Stimulated activated CD8-positive, alpha-beta memory T cell treated with anti-CD3 and anti-CD28 coated beads, Interleukin-7, amount 100 ng/mL, for 1 hour (primary cell): ENCODE measurements around the gene ACRBP.
A peak's percentile ranks its signal among the peaks of the same experiment; 100 is the strongest.

Experiments used
- DNase-seq, 2 donors: peaks; one replicate each; pipeline ENCODE4 v3.0.0-alpha.2; 2020; ENCODE audit warnings: low read depth in 2 of 2

The ACRBP gene

GRCh38 chr12:6647083-6647604 is at the start of gene ACRBP:
ACRBP (minus strand) TSS chr12:6647432; CDS start chr12:6647366, 66 bp downstream.
- DNase-seq: no peak

DNA sequence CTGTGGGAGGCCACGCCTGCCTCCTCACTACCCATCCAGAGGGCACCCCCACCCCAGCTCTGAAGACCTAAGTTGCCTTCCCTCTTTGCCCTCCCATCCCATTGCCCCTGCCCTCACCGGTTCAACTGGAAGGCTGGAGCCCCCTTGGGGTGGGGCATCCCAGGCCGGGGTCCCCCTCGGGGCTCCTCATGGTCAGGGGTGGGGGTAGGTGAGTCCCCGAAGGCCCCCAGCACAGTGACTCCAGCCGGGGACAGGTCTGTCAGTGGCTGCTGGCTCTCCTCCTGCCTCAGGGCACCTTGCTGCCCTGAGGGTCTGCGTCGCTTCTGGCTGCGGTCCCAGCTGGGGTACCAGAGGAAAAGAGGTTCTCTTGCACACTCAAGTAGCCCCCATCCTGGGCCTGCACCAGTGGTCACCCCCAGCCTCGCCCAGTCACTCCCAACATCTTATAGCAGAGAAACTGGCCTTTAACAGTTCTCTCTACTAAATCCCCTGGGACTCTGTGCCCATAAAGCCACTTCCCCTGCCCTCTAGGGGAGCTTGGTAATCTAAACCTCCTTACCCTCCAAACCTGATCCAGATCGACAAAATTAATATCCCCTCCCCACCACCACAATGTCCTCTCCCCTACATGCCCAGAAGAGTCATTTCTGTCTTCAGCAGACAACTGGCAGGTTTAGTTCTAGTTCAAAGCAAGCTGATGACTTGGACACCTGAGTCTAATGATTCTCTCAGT is 48.2 kb upstream of the ACRBP start:
- DNase-seq: no peak

DNA sequence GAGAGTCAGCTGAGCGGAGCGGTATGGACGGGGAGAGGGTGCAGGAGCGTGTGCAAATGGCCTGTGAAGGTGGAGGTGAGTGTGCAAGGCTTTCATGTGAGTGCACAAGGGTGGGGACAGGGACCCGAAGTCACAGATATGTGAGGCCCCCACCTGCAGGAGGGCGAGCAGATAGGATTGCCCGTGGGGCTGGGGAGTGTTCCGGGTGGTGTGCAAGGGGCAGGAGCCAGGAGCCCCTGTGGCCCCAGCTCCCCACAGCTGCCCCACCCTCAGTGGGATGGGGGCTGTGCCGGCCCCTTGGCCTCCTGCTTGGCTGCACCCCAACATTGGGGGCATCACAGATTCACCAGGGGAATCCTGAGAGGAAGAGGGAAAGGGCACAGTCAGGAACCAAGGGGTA is 47.5 kb upstream of the ACRBP start:
- DNase-seq: no peak

DNA sequence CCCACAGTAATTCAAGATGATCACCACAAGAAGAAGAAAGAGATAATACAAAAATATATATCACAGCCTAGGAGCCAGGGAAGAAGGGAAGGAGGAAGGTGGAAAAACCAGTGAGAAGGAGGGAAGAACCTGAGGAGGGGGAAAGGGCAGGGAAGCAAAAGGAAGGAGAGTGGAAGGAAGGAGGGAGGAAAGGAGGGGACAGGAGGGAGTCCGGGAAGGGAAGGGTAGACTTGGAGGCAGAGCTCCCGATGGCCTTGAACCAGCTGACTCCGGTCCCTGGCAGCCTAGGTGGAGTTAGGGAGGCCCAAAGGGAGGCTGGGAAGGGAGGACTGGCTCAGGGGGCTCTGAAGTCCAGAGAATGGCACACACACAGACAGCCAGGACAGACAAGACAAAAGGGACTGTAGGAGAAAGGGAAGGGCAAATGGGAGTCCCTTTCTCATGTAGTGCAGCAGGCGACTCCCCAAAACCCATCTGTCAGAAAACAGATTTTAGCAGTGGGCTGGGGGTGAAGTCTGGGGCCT is 46.7 kb upstream of the ACRBP start:
- no peak for DNase-seq

- no peak for DNase-seq
These were observed 45.7 kb upstream of the ACRBP start for GRCh38 chr12:6692888-6693287.

GRCh38 chr12:6691473-6691872 is 44.2 kb upstream of the ACRBP start:
- DNase-seq: no peak

DNA sequence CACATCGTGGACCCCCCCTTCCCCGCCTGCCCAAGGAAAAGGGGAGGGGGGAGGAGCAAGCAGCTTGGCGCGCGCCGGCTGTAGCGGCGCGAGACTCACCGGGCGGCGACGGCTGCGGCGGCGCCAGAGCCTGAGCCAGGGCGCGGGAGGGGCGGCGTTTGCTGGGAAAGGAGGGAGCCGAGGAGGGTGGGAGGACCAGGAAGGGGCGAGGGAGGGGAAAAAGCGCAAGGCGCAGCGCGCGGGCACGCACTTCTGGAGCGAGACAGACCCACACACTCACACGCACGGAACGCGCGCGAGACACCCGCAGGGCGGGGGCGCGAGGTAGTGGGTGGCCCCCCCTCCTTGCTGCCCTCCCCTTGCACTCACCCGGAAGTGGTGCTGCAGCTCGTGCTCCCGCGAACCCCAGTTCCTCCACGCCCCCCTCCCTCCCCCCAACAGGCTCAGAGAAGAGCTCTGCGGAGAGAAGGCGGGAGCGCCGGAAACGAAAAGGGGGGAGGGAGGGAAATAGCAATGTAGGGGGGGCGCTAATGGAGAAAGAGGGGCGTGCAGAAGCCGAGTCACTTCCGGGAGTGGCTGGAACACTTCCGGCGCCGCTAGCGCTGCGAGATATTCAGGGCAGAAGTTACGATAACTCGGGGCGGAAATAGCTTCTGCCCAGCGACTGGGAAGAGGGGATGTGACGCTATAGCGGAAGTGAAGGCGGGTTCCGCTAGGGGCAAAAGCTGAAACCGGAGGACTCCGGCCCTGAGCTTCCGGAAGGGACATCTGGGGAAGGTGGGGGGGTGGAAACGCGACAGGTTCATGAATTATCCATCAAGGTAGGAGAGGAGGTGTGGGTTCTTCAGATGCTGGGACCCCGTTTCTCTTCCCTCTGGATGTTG is 42.0 kb upstream of the ACRBP start, which contains the start of gene ZNF384:
TSS of gene ZNF384 (minus strand) at position 377 of the 884 bp plus-strand sequence. CDS start 9,855 bp downstream, outside the sequence.
- DNase-seq: peak; percentile 84 to 90

DNA sequence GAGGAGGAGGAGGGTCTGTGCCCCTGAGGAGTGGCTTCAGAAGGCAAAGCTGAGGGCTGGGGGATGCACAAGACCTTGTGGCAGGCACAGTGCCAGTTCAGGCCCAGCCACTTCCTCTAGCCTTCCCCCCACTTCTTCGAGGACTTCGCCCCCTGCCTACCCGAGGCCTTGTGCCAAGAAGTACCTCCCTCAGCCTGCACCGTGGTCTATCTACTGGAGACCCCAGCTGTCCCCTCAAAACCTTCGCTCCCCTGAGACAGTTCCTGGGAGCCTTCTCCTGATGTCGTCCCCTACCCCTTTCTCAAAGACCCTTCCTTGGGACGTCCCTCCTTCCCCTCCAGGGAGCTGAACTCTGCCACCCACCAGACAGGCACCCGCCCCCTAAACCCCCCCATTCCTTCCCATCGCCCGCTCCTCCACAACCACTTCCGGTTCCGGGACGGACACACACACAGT is 41.3 kb upstream of the ACRBP start:
- DNase-seq: peak; percentile 16 to 56

GRCh38 chr12:6685814-6686213 is 38.6 kb upstream of the ACRBP start:
- no peak for DNase-seq

DNA sequence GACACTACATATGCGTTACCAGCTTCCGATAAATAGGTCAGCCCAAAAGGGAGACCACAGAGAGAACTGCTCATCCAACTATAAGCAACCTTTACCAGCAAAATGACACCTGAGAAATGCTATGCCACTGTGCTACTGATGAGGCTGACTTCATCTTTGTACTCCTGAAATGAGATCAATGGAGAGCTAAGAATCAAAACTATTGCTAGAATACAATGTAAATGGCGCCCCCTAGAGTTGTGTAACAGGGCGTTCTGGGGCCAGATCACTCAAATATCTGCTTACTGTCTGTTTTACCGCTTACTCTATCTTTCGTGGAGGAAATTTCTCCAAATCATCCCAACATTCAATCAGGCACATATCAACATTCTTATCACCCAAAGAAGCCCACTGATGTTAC is 37.4 kb upstream of the ACRBP start:
- no peak for DNase-seq

DNA sequence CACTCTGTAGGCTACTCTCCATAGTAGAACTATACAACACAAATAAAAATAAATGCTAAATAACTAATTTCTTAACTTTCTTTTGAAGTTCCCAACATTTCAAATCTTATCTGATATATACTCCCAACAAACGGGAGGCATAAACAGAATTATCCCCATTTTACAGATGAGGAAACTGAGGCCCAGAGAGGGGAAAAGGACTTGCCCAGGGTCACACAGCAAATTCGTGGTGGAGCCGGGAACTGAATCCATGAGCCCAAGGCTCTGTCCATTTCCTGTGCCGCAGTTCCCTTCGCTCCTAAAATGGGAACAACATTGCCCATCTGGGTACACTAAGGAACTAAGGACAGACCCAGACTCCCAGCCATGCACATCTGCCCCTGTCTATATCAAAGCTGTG is 29.7 kb upstream of the ACRBP start:
- no peak for DNase-seq

- DNase-seq: no peak
These were observed 24.9 kb upstream of the ACRBP start for GRCh38 chr12:6672143-6672542.

GRCh38 chr12:6667559-6668210 is 20.5 kb upstream of the ACRBP start:
- DNase-seq: no peak

- no peak for DNase-seq
These were observed 19.0 kb upstream of the ACRBP start for GRCh38 chr12:6666211-6666610.

- DNase-seq: no peak
These were observed 17.7 kb upstream of the ACRBP start for GRCh38 chr12:6664902-6665301.

DNA sequence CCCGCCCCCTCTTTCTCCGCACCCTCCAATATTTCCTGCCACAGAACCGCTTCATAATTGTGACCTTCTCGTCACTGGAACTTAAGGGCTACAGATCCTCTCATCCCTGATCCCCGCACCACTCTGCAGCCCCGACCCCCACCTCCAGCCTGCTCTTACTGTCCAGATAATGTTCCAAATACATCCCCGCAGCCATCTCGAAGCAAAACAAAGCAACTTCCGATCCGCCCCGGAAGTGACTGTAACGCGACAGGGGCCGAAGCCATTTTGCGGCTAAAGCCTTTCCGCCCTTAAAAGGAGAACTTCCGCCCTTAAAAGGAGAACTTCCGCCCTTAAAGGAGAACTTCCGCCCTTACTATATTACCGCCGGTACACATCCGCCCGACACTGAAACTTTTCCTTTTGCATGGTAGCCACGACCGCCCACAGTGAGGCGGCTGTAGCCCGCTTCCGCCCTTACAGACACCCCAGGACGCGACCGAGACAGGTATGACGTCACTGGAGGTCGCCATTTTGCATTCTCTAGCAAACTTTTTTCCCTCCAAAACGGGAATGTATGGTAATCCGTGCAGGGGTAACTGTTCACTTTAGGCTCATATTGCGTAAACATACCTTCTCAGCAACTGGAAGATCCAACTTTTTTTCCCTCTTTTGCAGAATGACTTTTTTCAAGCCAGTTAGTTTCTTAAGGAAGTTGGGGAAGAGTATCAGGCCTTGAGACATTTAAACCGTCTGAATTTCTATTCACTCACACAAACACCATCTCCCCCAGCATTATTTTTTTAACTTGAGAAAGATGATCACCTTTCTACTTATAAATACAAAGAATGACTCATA is 15.9 kb upstream of the ACRBP start, which contains the start of gene ING4:
TSS of gene ING4 (minus strand) at position 214 of the 837 bp plus-strand sequence. CDS start at position 196, 18 bp downstream.
- peak; percentile 89 to 92 for DNase-seq

DNA sequence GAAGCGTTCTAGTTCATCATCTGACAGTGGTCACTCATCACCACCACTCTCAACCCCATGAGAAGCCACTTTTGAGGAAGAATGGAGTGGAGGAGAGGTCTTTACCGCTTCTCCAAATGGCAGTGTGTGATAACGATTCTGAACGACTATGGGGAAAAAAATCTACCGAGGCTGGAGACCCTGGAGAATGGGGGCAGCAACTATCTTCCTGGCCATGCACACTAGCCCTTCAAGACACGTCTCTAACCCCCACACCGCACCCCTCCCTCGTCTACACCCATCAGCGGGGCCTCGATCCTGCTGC is 15.3 kb upstream of the ACRBP start:
- no peak for DNase-seq

DNA sequence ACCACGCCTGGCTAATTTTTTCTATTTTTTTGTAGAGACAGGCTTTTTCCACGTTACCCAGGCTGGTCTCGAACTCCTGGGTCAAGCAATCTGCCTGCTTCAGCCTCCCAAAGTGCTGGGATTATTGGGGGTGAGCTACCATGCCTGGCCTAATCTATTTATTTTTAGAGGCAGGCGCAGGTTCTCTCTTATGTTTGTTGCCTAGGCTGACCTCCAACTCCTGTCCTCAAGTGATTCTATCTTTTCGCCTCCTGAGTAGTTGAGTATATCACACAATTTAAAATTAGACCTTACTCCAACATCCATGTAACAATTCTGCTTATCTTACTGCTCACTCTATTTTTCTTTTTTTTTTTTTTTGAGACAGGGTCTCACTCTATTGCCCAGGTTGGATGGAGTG is 6.8 kb upstream of the ACRBP start:
- DNase-seq: no peak

GRCh38 chr12:6653342-6653741 is 6.1 kb upstream of the ACRBP start:
- no peak for DNase-seq

- no peak for DNase-seq
These were observed 5.2 kb upstream of the ACRBP start for GRCh38 chr12:6652391-6652790.

- DNase-seq: no peak
These were observed 3.6 kb upstream of the ACRBP start for GRCh38 chr12:6650832-6651231.
